GM19324 (cell line): Measurements from ENCODE around the gene MFNG.
"Not testable (repeated sequence)": the region's sequence is repeated elsewhere in the genome, so short reads cannot be mapped to it uniquely, and the experiment has no call there.

ENCODE experiments used
- ATAC-seq: cut with Tn5 transposase; IDR thresholded peaks from one replicate; pipeline ENCODE4 v1.9.1; 2021; ENCODE audit warnings: mild to moderate bottlenecking, moderate library complexity; ENCODE audit not compliant: unreplicated experiment, low FRiP score

Gene MFNG

GRCh38 chr22:37476389-37477329 lies 9.5 kb downstream of the MFNG start:
- ATAC-seq = no peak

- no peak for ATAC-seq
Observed at GRCh38 chr22:37474447-37475090, 11.6 kb downstream of the MFNG start.

GRCh38 chr22:37473437-37473946 lies 12.7 kb downstream of the MFNG start:
- ATAC-seq = no peak

- no peak for ATAC-seq
Observed at GRCh38 chr22:37472418-37473006, 13.7 kb downstream of the MFNG start.

- ATAC-seq = no peak
Observed at GRCh38 chr22:37471727-37472417, 14.3 kb downstream of the MFNG start.

- no peak for ATAC-seq
Observed at GRCh38 chr22:37470087-37470445, 16.1 kb downstream of the MFNG start.

- no peak for ATAC-seq
Observed at GRCh38 chr22:37469416-37470086, 16.6 kb downstream of the MFNG start.

GRCh38 chr22:37468201-37468695 lies 17.9 kb downstream of the MFNG start:
- ATAC-seq = not testable (repeated sequence)

GRCh38 chr22:37467391-37467955 lies 18.7 kb downstream of the MFNG start:
- ATAC-seq = no peak

- ATAC-seq = no peak
Observed at GRCh38 chr22:37464181-37464580, 22.0 kb downstream of the MFNG start.

GRCh38 chr22:37462983-37463382 lies 23.2 kb downstream of the MFNG start:
- ATAC-seq = no peak

GRCh38 chr22:37462436-37462835 lies 23.7 kb downstream of the MFNG start:
- ATAC-seq = no peak

GRCh38 chr22:37461961-37462360 lies 24.2 kb downstream of the MFNG start:
- ATAC-seq = no peak

GRCh38 chr22:37460684-37461083 lies 25.5 kb downstream of the MFNG start:
- ATAC-seq = no peak

- ATAC-seq = no peak
Observed at GRCh38 chr22:37459206-37459605, 27.0 kb downstream of the MFNG start.

- ATAC-seq = no peak
Observed at GRCh38 chr22:37457093-37457893, 28.9 kb downstream of the MFNG start.

GRCh38 chr22:37456346-37456745 lies 29.8 kb downstream of the MFNG start:
- ATAC-seq = no peak

- ATAC-seq = no peak
Observed at GRCh38 chr22:37455896-37456295, 30.3 kb downstream of the MFNG start.
